ENCODE measurements around the gene TBRG1. TPM values are rescaled to one million over a fixed set of nuclear protein-coding genes. Genes with fewer than 3 reads are reported as not detected.
A peak's percentile ranks its signal among the peaks of the same experiment; 100 is the strongest.

Gene TBRG1
- total RNA-seq: 36.1 and 37.4 TPM in 2 replicates

GRCh38 chr11:124622531-124623451, at the start of gene TBRG1:
TBRG1 (plus strand) TSS chr11:124622864; CDS start chr11:124623084, 220 bp downstream.
- peaks cover 34% of the 10 kb centered on the region for H3K36me3 Mint-ChIP-seq (ENCODE audit: low read depth)

GRCh38 chr11:124577716-124578427, 44.8 kb upstream of the TBRG1 start:
- intact Hi-C loops (cut with micrococcal nuclease): no loop called here
- Mint-ChIP-seq H3K9me3 (no peaks in the 10 kb centered on the region), H3K27me3 (ENCODE audit: low read depth) (peaks cover 6% of the 10 kb centered on the region), H3K4me3 (ENCODE audit: low read depth) (no peak overlapping the region), H3K27ac (no peak overlapping the region), H3K4me1 (ENCODE audit: low read depth) (no peaks in the 10 kb centered on the region), H3K36me3 (ENCODE audit: low read depth) (no peaks in the 10 kb centered on the region)
- no peak for DNase-seq (ENCODE audit: low spot score)

More at GRCh38 chr11:124622531-124623451, at the start of gene TBRG1:
- H3K4me1 Mint-ChIP-seq (ENCODE audit: low read depth): peaks cover 25% of the 10 kb centered on the region
- DNase-seq (ENCODE audit: low spot score): peak; percentile 78
- peaks cover 24% of the 10 kb centered on the region for H3K27me3 Mint-ChIP-seq (ENCODE audit: low read depth)
- intact Hi-C loops (cut with micrococcal nuclease): loop anchor here (2.0 to 5.0 kb wide), 4 partner anchors 50 to 490 kb away; partner anchors contain the start of genes CCDC15, MSANTD2, SIAE and SPA17
- peak within 1 kb of the TSS; percentile 96 for H3K4me3 Mint-ChIP-seq (ENCODE audit: low read depth)
- H3K9me3 Mint-ChIP-seq: no peaks in the 10 kb centered on the region
- H3K27ac Mint-ChIP-seq: peak within 1 kb of the TSS; percentile 92

GRCh38 chr11:124578761-124579160, 43.9 kb upstream of the TBRG1 start:
- Mint-ChIP-seq H3K9me3 (no peaks in the 10 kb centered on the region), H3K4me1 (ENCODE audit: low read depth) (no peaks in the 10 kb centered on the region), H3K4me3 (ENCODE audit: low read depth) (no peak overlapping the region), H3K27ac (no peak overlapping the region), H3K27me3 (ENCODE audit: low read depth) (peaks cover 6% of the 10 kb centered on the region), H3K36me3 (ENCODE audit: low read depth) (no peaks in the 10 kb centered on the region)
- intact Hi-C loops (cut with micrococcal nuclease): no loop called here
- DNase-seq (ENCODE audit: low spot score): no peak

GRCh38 chr11:124581817-124582216, 40.8 kb upstream of the TBRG1 start:
- Mint-ChIP-seq H3K27ac (no peak overlapping the region), H3K36me3 (ENCODE audit: low read depth) (no peaks in the 10 kb centered on the region), H3K9me3 (no peaks in the 10 kb centered on the region), H3K27me3 (ENCODE audit: low read depth) (peaks cover 8% of the 10 kb centered on the region), H3K4me3 (ENCODE audit: low read depth) (no peak overlapping the region), H3K4me1 (ENCODE audit: low read depth) (no peaks in the 10 kb centered on the region)
- no peak for DNase-seq (ENCODE audit: low spot score)
- intact Hi-C loops (cut with micrococcal nuclease): no loop called here

- H3K4me3 Mint-ChIP-seq (ENCODE audit: low read depth): no peak overlapping the region
- no peaks in the 10 kb centered on the region for H3K9me3 Mint-ChIP-seq
- H3K27ac Mint-ChIP-seq: no peak overlapping the region
- H3K27me3 Mint-ChIP-seq (ENCODE audit: low read depth): peaks cover 14% of the 10 kb centered on the region
- intact Hi-C loops (cut with micrococcal nuclease): no loop called here
- no peak for DNase-seq (ENCODE audit: low spot score)
- H3K36me3 Mint-ChIP-seq (ENCODE audit: low read depth): no peaks in the 10 kb centered on the region
- H3K4me1 Mint-ChIP-seq (ENCODE audit: low read depth): no peaks in the 10 kb centered on the region
Measured at GRCh38 chr11:124582565-124582964, 40.1 kb upstream of the TBRG1 start.

GRCh38 chr11:124583781-124584180, 38.9 kb upstream of the TBRG1 start:
- H3K27ac Mint-ChIP-seq: no peak overlapping the region

GRCh38 chr11:124584681-124585372, 37.8 kb upstream of the TBRG1 start:
- Mint-ChIP-seq H3K4me3 (ENCODE audit: low read depth) (no peak overlapping the region), H3K27ac (no peak overlapping the region), H3K4me1 (ENCODE audit: low read depth) (no peaks in the 10 kb centered on the region), H3K27me3 (ENCODE audit: low read depth) (peaks cover 17% of the 10 kb centered on the region), H3K36me3 (ENCODE audit: low read depth) (no peaks in the 10 kb centered on the region), H3K9me3 (no peaks in the 10 kb centered on the region)
- DNase-seq (ENCODE audit: low spot score): no peak
- intact Hi-C loops (cut with micrococcal nuclease): no loop called here

More at GRCh38 chr11:124583781-124584180, 38.9 kb upstream of the TBRG1 start:
- Mint-ChIP-seq H3K4me3 (ENCODE audit: low read depth) (no peak overlapping the region), H3K36me3 (ENCODE audit: low read depth) (no peaks in the 10 kb centered on the region), H3K27me3 (ENCODE audit: low read depth) (peaks cover 17% of the 10 kb centered on the region), H3K4me1 (ENCODE audit: low read depth) (no peaks in the 10 kb centered on the region), H3K9me3 (no peaks in the 10 kb centered on the region)
- DNase-seq (ENCODE audit: low spot score): no peak
- intact Hi-C loops (cut with micrococcal nuclease): no loop called here

GRCh38 chr11:124586238-124586860, 36.3 kb upstream of the TBRG1 start:
- Mint-ChIP-seq H3K27ac (no peak overlapping the region), H3K27me3 (ENCODE audit: low read depth) (peaks cover 14% of the 10 kb centered on the region), H3K4me1 (ENCODE audit: low read depth) (no peaks in the 10 kb centered on the region), H3K9me3 (no peaks in the 10 kb centered on the region), H3K36me3 (ENCODE audit: low read depth) (no peaks in the 10 kb centered on the region), H3K4me3 (ENCODE audit: low read depth) (no peak overlapping the region)
- DNase-seq (ENCODE audit: low spot score): no peak
- intact Hi-C loops (cut with micrococcal nuclease): loop anchor here (1.0 kb wide), 3 partner anchors 170 to 515 kb away; no protein-coding TSS in a partner anchor

GRCh38 chr11:124591430-124591829, 31.2 kb upstream of the TBRG1 start:
- Mint-ChIP-seq H3K27me3 (ENCODE audit: low read depth) (peaks cover 15% of the 10 kb centered on the region), H3K4me1 (ENCODE audit: low read depth) (no peaks in the 10 kb centered on the region), H3K4me3 (ENCODE audit: low read depth) (no peak overlapping the region), H3K36me3 (ENCODE audit: low read depth) (no peaks in the 10 kb centered on the region), H3K27ac (no peak overlapping the region), H3K9me3 (no peaks in the 10 kb centered on the region)
- DNase-seq (ENCODE audit: low spot score): no peak
- intact Hi-C loops (cut with micrococcal nuclease): no loop called here

GRCh38 chr11:124592627-124593026, 30.0 kb upstream of the TBRG1 start:
- no peak overlapping the region for H3K4me3 Mint-ChIP-seq (ENCODE audit: low read depth)
- peaks cover 17% of the 10 kb centered on the region for H3K27me3 Mint-ChIP-seq (ENCODE audit: low read depth)
- H3K27ac Mint-ChIP-seq: no peak overlapping the region
- H3K9me3 Mint-ChIP-seq: no peaks in the 10 kb centered on the region
- H3K36me3 Mint-ChIP-seq (ENCODE audit: low read depth): no peaks in the 10 kb centered on the region
- no peaks in the 10 kb centered on the region for H3K4me1 Mint-ChIP-seq (ENCODE audit: low read depth)
- intact Hi-C loops (cut with micrococcal nuclease): no loop called here
- DNase-seq (ENCODE audit: low spot score): no peak

GRCh38 chr11:124595302-124595701, 27.4 kb upstream of the TBRG1 start:
- no peaks in the 10 kb centered on the region for H3K4me1 Mint-ChIP-seq (ENCODE audit: low read depth)
- no peaks in the 10 kb centered on the region for H3K36me3 Mint-ChIP-seq (ENCODE audit: low read depth)
- intact Hi-C loops (cut with micrococcal nuclease): no loop called here
- H3K27me3 Mint-ChIP-seq (ENCODE audit: low read depth): peaks cover 19% of the 10 kb centered on the region
- H3K27ac Mint-ChIP-seq: no peak overlapping the region
- no peaks in the 10 kb centered on the region for H3K9me3 Mint-ChIP-seq
- H3K4me3 Mint-ChIP-seq (ENCODE audit: low read depth): no peak overlapping the region
- DNase-seq (ENCODE audit: low spot score): no peak

GRCh38 chr11:124597626-124598025, 25.0 kb upstream of the TBRG1 start:
- Mint-ChIP-seq H3K27ac (no peak overlapping the region), H3K27me3 (ENCODE audit: low read depth) (peaks cover 29% of the 10 kb centered on the region), H3K9me3 (no peaks in the 10 kb centered on the region), H3K4me1 (ENCODE audit: low read depth) (no peaks in the 10 kb centered on the region), H3K36me3 (ENCODE audit: low read depth) (no peaks in the 10 kb centered on the region), H3K4me3 (ENCODE audit: low read depth) (no peak overlapping the region)
- no peak for DNase-seq (ENCODE audit: low spot score)
- intact Hi-C loops (cut with micrococcal nuclease): no loop called here

Data from activated T-helper 2 cell treated with anti-CD3 and anti-CD28 coated beads, Interferon-gamma antibody, Interleukin-2, Interleukin-4, amounts not matched to agents 10 μg/mL and 5 μg/mL and 100 μg/mL, durations not matched to agents 14 hours and 24 hours and 36 hours (primary cell).